H9 (cell line): ENCODE data around the gene KRT35. TPM values are rescaled to one million over a fixed set of nuclear protein-coding genes. Genes with fewer than 3 reads are reported as not detected.

ENCODE experiments used
- DNase-seq: peaks from one replicate; pipeline ENCODE4 v3.0.0-alpha.2; 2017
- H2AFZ ChIP-seq: one replicate; pipeline ENCODE4 v1.6.1; 2013; ENCODE audit warnings: mild to moderate bottlenecking, low read length, control low read depth, moderate library complexity
- H2AK5ac ChIP-seq: 2 replicates; pipeline ENCODE4 v1.6.1; 2013; ENCODE audit warnings: low read length, control low read depth, mixed read lengths; ENCODE audit not compliant: insufficient read length
- H2BK120ac ChIP-seq: one replicate; pipeline ENCODE4 v1.6.1; 2013; ENCODE audit warnings: low read depth, mild to moderate bottlenecking, low read length, control low read depth, inconsistent platforms; ENCODE audit not compliant: poor library complexity, severe bottlenecking
- H2BK12ac ChIP-seq: 2 replicates; pipeline ENCODE4 v1.6.1; 2013; ENCODE audit warnings: low read length, control low read depth, mixed read lengths, low read depth; ENCODE audit not compliant: insufficient read length
- H2BK15ac ChIP-seq: 2 replicates; pipeline ENCODE4 v1.6.1; 2013; ENCODE audit warnings: low read depth, low read length, control low read depth
- H2BK20ac ChIP-seq: one replicate; pipeline ENCODE4 v1.6.1; 2013; ENCODE audit warnings: low read depth, mild to moderate bottlenecking, low read length, control low read depth, inconsistent platforms; ENCODE audit not compliant: poor library complexity, severe bottlenecking
- H2BK5ac ChIP-seq: 2 replicates; pipeline ENCODE4 v1.6.1; 2013; ENCODE audit warnings: low read length, control low read depth, mixed read lengths; ENCODE audit not compliant: insufficient read length
- H3K14ac ChIP-seq: 2 replicates; pipeline ENCODE4 v1.6.1; 2013; ENCODE audit warnings: low read length, control low read depth; ENCODE audit not compliant: insufficient read depth
- H3K18ac ChIP-seq: 2 replicates; pipeline ENCODE4 v1.6.1; 2013; ENCODE audit warnings: low read depth, mild to moderate bottlenecking, mixed read lengths, low read length, control low read depth; ENCODE audit not compliant: insufficient read length
- H3K23ac ChIP-seq: 2 replicates; pipeline ENCODE4 v1.6.1; 2013; ENCODE audit warnings: low read length, control low read depth, mixed read lengths, low read depth; ENCODE audit not compliant: insufficient read length
- H3K23me2 ChIP-seq: 2 replicates; pipeline ENCODE4 v1.6.1; 2013; ENCODE audit warnings: low read depth, mild to moderate bottlenecking, mixed read lengths, low read length, control low read depth; ENCODE audit not compliant: insufficient read length, poor library complexity, severe bottlenecking
- H3K27ac ChIP-seq: 2 replicates; pipeline ENCODE4 v1.5.1; 2013; ENCODE audit warnings: low read length, control low read depth, mixed read lengths, low read depth; ENCODE audit not compliant: insufficient read length
- H3K27me3 ChIP-seq: 2 replicates; pipeline ENCODE4 v1.6.1; 2013; ENCODE audit warnings: low read length, control low read depth, inconsistent platforms; ENCODE audit not compliant: insufficient read depth
- H3K4ac ChIP-seq: 2 replicates; pipeline ENCODE4 v1.6.1; 2013; ENCODE audit warnings: low read depth, mild to moderate bottlenecking, control low read depth, inconsistent platforms, low read length, moderate library complexity
- H3K4me1 ChIP-seq: 2 replicates; pipeline ENCODE4 v1.6.1; 2013; ENCODE audit warnings: low read length, control low read depth, inconsistent platforms; ENCODE audit not compliant: insufficient read depth
- H3K4me2 ChIP-seq: 2 replicates; pipeline ENCODE4 v1.6.1; 2013; ENCODE audit warnings: low read length, control low read depth, mixed read lengths; ENCODE audit not compliant: insufficient read length, insufficient read depth
- H3K56ac ChIP-seq: 2 replicates; pipeline ENCODE4 v1.6.1; 2013; ENCODE audit warnings: low read depth, mild to moderate bottlenecking, mixed read lengths, low read length, control low read depth; ENCODE audit not compliant: insufficient read length
- H3K79me1 ChIP-seq: 2 replicates; pipeline ENCODE4 v1.6.1; 2013; ENCODE audit warnings: low read depth, mild to moderate bottlenecking, moderate library complexity, low read length, control low read depth, inconsistent platforms; ENCODE audit not compliant: insufficient read depth, poor library complexity, severe bottlenecking
- H3K79me2 ChIP-seq: 2 replicates; pipeline ENCODE4 v1.6.1; 2013; ENCODE audit warnings: low read length, control low read depth, inconsistent platforms; ENCODE audit not compliant: insufficient read depth
- H3K9ac ChIP-seq: 2 replicates; pipeline ENCODE4 v1.6.1; 2013; ENCODE audit warnings: low read length, control low read depth, mixed read lengths; ENCODE audit not compliant: insufficient read length; ENCODE audit errors: extremely low read depth
- H3K9me3 ChIP-seq: one replicate; pipeline ENCODE4 v1.6.1; 2013; ENCODE audit warnings: low read depth, low read length, inconsistent platforms; ENCODE audit not compliant: control insufficient read depth
- H3T11ph ChIP-seq: one replicate; pipeline ENCODE4 v1.6.1; 2013; ENCODE audit warnings: mild to moderate bottlenecking, low read length, control low read depth, inconsistent platforms
- H4K20me1 ChIP-seq: one replicate; pipeline ENCODE4 v1.6.1; 2013; ENCODE audit not compliant: control insufficient read depth, insufficient read length, insufficient read depth
- H4K5ac ChIP-seq: 2 replicates; pipeline ENCODE4 v1.6.1; 2013; ENCODE audit warnings: low read depth, mild to moderate bottlenecking, mixed read lengths, low read length, control low read depth; ENCODE audit not compliant: insufficient read length
- H4K8ac ChIP-seq: replicated peaks from 2 replicates; pipeline ENCODE4 v1.6.1; 2013; ENCODE audit warnings: low read length, control low read depth, mixed read lengths, low read depth; ENCODE audit not compliant: insufficient read length
- H4K91ac ChIP-seq: 2 replicates; pipeline ENCODE4 v1.6.1; 2013; ENCODE audit warnings: low read depth, mild to moderate bottlenecking, moderate library complexity, mixed read lengths, low read length, control low read depth; ENCODE audit not compliant: insufficient read length
- H3K27ac Mint-ChIP-seq, 3 experiments: 2 replicates in 2 of 3; 3 replicates in 1 of 3; pipeline ENCODE4 v1.8.0; 2020 to 2021; ENCODE audit warnings: mixed read lengths in 3 of 3, mild to moderate bottlenecking in 1 of 3, moderate library complexity in 1 of 3
- H3K27me3 Mint-ChIP-seq: 2 replicates; pipeline ENCODE4 v1.8.0; 2021; ENCODE audit warnings: low read depth, mild to moderate bottlenecking, moderate library complexity, mixed read lengths
- H3K36me3 Mint-ChIP-seq, 3 experiments: 2 replicates in 2 of 3; 3 replicates in 1 of 3; pipeline ENCODE4 v1.8.0; 2020 to 2021; ENCODE audit warnings: low read depth in 3 of 3, mixed read lengths in 3 of 3; ENCODE audit not compliant: insufficient read depth in 1 of 3
- H3K4me1 Mint-ChIP-seq, 2 experiments: 2 replicates each; pipeline ENCODE4 v1.8.0; 2020; ENCODE audit warnings: mixed read lengths in 2 of 2
- H3K4me3 Mint-ChIP-seq, 2 experiments: 2 replicates in 1 of 2; 3 replicates in 1 of 2; pipeline ENCODE4 v1.8.0; 2020 to 2021; ENCODE audit warnings: mild to moderate bottlenecking in 2 of 2, mixed read lengths in 2 of 2, moderate library complexity in 1 of 2
- H3K9me3 Mint-ChIP-seq, 2 experiments: 2 replicates in 1 of 2; 3 replicates in 1 of 2; pipeline ENCODE4 v1.8.0; 2020; ENCODE audit warnings: mild to moderate bottlenecking in 2 of 2, mixed read lengths in 2 of 2, moderate library complexity in 1 of 2
- WGBS: extraction: QIAGEN DNeasy Blood & Tissue Kit; methylation state at CpG from one replicate; pipeline ENCODE4 v1.1.7; 2013; ENCODE audit warnings: missing lambda C conversion rate, low lambda C conversion rate, mixed read lengths; ENCODE audit not compliant: insufficient read length; ENCODE audit errors: extremely low coverage; 5-methylcytosine and 5-hydroxymethylcytosine counted together
- total RNA-seq: library from RNA; stranded (reverse); gene quantifications from 2 replicates; pipeline ENCODE4 v1.2.1, GENCODE V29; 2021
- TF ChIP-seq, protein P1 (sequence below): fragments of 200-600 bp; sonication (generic); conservative IDR thresholded peaks from 3 replicates; pipeline ENCODE4 v1.8.0; 2021; ENCODE audit warnings: antibody characterized with exemption, mild to moderate bottlenecking

KRT35 gene
- total RNA-seq, 1 experiment from 2014 or later: not detected

- no peak overlapping the region for H2AFZ ChIP-seq
- no peak overlapping the region for H3T11ph ChIP-seq
- H3K18ac ChIP-seq: no peak overlapping the region
- no peak overlapping the region for H4K8ac ChIP-seq
- H3K79me1 ChIP-seq: no peaks in the 10 kb centered on the region
- no peak overlapping the region for H2BK12ac ChIP-seq
- no peaks in the 10 kb centered on the region for H3K23me2 ChIP-seq
- H3K27me3 Mint-ChIP-seq: peaks cover 4% of the 10 kb centered on the region
- H2BK15ac ChIP-seq: no peak overlapping the region
- H3K9me3 ChIP-seq: no peaks in the 10 kb centered on the region
- H3K14ac ChIP-seq: no peak overlapping the region
- H3K56ac ChIP-seq: no peak overlapping the region
- H3K9ac ChIP-seq: no peak overlapping the region
- no peak overlapping the region for H4K91ac ChIP-seq
- H3K4me2 ChIP-seq: no peak overlapping the region
- H2AK5ac ChIP-seq: no peak overlapping the region
- H2BK120ac ChIP-seq: no peak overlapping the region
- no CpG with 5 or more reads among the region's 9 CpGs for WGBS
- H3K27me3 ChIP-seq: no peaks in the 10 kb centered on the region
- peak overlapping the region in 1 of 2 experiments; percentile 4; a peak in 1 of 5 replicates for H3K4me3 Mint-ChIP-seq
- no peaks in the 10 kb centered on the region for H3K36me3 Mint-ChIP-seq
- no peak overlapping the region for H2BK5ac ChIP-seq
- no peak overlapping the region for H3K4ac ChIP-seq
- no peaks in the 10 kb centered on the region for H3K79me2 ChIP-seq
- H3K4me1 ChIP-seq: peaks cover 3% of the 10 kb centered on the region; the same call in 1 of the 2 replicates
- H2BK20ac ChIP-seq: no peak overlapping the region
- DNase-seq: no peak
- TF ChIP-seq, protein P1, sequence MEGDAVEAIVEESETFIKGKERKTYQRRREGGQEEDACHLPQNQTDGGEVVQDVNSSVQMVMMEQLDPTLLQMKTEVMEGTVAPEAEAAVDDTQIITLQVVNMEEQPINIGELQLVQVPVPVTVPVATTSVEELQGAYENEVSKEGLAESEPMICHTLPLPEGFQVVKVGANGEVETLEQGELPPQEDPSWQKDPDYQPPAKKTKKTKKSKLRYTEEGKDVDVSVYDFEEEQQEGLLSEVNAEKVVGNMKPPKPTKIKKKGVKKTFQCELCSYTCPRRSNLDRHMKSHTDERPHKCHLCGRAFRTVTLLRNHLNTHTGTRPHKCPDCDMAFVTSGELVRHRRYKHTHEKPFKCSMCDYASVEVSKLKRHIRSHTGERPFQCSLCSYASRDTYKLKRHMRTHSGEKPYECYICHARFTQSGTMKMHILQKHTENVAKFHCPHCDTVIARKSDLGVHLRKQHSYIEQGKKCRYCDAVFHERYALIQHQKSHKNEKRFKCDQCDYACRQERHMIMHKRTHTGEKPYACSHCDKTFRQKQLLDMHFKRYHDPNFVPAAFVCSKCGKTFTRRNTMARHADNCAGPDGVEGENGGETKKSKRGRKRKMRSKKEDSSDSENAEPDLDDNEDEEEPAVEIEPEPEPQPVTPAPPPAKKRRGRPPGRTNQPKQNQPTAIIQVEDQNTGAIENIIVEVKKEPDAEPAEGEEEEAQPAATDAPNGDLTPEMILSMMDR: no peak
- H3K4me1 Mint-ChIP-seq: peaks cover 30 to 32% of the 10 kb centered on the region in 2 experiments
- H3K27ac Mint-ChIP-seq: no peak overlapping the region
- no peaks in the 10 kb centered on the region for H4K20me1 ChIP-seq
- H3K9me3 Mint-ChIP-seq: no peaks in the 10 kb centered on the region
- no peak overlapping the region for H4K5ac ChIP-seq
- no peak overlapping the region for H3K27ac ChIP-seq
- H3K23ac ChIP-seq: no peak overlapping the region
Measured at GRCh38 chr17:41503202-41503601, 22.3 kb upstream of the KRT35 start.
